CD4-positive, alpha-beta memory T cell (primary cell): Measurements from ENCODE around the gene APOC3. TPM values are rescaled to one million over a fixed set of nuclear protein-coding genes. Genes with fewer than 3 reads are reported as not detected.

ENCODE experiments used
- CTCF ChIA-PET: fragments of 350-600 bp; sonication (Branson Sonifier 250); formaldehyde crosslinking; loops from one replicate; lab custom pipeline; 2021; ENCODE audit warnings: inconsistent platforms; ENCODE audit not compliant: partially characterized antibody; lab: Charles Lee
- POLR2A ChIA-PET: fragments of 350-600 bp; sonication (Branson Sonifier 250); formaldehyde crosslinking; loops from one replicate; lab custom pipeline; 2021; ENCODE audit not compliant: partially characterized antibody; lab: Charles Lee
- DNase-seq, 5 donors: peaks; one replicate each; pipeline versions ENCODE4 v3.0.0 to v3.0.0-alpha.2; 2020 to 2022; ENCODE audit warnings: mixed read lengths in 1 of 5
- H3K27ac ChIP-seq: one replicate; pipeline ENCODE4 v1.7.0; 2013; ENCODE audit warnings: low read depth, low read length
- H3K27me3 ChIP-seq: 2 replicates; pipeline ENCODE4 v1.7.0; 2013; ENCODE audit warnings: mild to moderate bottlenecking, low read length, moderate library complexity; ENCODE audit not compliant: insufficient read depth
- H3K36me3 ChIP-seq: 2 replicates; pipeline ENCODE4 v1.7.0; 2013; ENCODE audit warnings: mild to moderate bottlenecking, low read length, moderate library complexity; ENCODE audit not compliant: insufficient read depth
- H3K4me1 ChIP-seq: 2 replicates; pipeline ENCODE4 v1.7.0; 2013; ENCODE audit warnings: mild to moderate bottlenecking, low read length, moderate library complexity; ENCODE audit not compliant: insufficient read depth
- H3K4me3 ChIP-seq, 2 donors: one replicate each; pipeline ENCODE4 v1.7.0; 2013; ENCODE audit warnings: low read length in 2 of 2, mild to moderate bottlenecking in 1 of 2
- H3K9me3 ChIP-seq, 2 donors: one replicate each; pipeline ENCODE4 v1.7.0; 2013; ENCODE audit warnings: low read length in 2 of 2, control low read depth in 1 of 2; ENCODE audit not compliant: control insufficient read depth in 1 of 2
- H3K27ac Mint-ChIP-seq, 7 donors: one replicate each; pipeline ENCODE4 v1.8.0; 2020 to 2021; ENCODE audit warnings: mixed read lengths in 7 of 7, mild to moderate bottlenecking in 6 of 7, inconsistent platforms in 3 of 7, moderate library complexity in 3 of 7
- H3K27me3 Mint-ChIP-seq, 2 donors: one replicate each; pipeline ENCODE4 v1.8.0; 2020 to 2021; ENCODE audit warnings: mixed read lengths in 2 of 2
- H3K36me3 Mint-ChIP-seq, 2 donors: one replicate each; pipeline ENCODE4 v1.8.0; 2020 to 2021; ENCODE audit warnings: mixed read lengths in 2 of 2, inconsistent platforms in 1 of 2, mild to moderate bottlenecking in 1 of 2
- H3K4me1 Mint-ChIP-seq, 4 donors: one replicate each; pipeline ENCODE4 v1.8.0; 2020 to 2021; ENCODE audit warnings: mixed read lengths in 4 of 4, mild to moderate bottlenecking in 1 of 4
- H3K4me3 Mint-ChIP-seq, 8 donors: one replicate each; pipeline ENCODE4 v1.8.0; 2020 to 2021; ENCODE audit warnings: mixed read lengths in 8 of 8, mild to moderate bottlenecking in 7 of 8, moderate library complexity in 6 of 8, inconsistent platforms in 3 of 8
- H3K9me3 Mint-ChIP-seq, 8 donors: one replicate each; pipeline ENCODE4 v1.8.0; 2020 to 2021; ENCODE audit warnings: mixed read lengths in 8 of 8, mild to moderate bottlenecking in 5 of 8, inconsistent platforms in 3 of 8, moderate library complexity in 1 of 8
- intact Hi-C: fragments of 100-400 bp; cut with micrococcal nuclease; formaldehyde crosslinking; loops from one replicate; pipeline ENCODE4 v1.15.1; 2023
- polyA plus RNA-seq, 2 donors: library from polyadenylated mRNA; unstranded; fragments of 300-500 nt; fragmentation: Illumina TruSeq; gene quantifications; one replicate each; pipeline ENCODE4 v1.2.3, GENCODE V29; 2021
- total RNA-seq, 2 experiments: library from RNA; stranded (reverse); gene quantifications; one replicate each; pipeline ENCODE4 v1.2.3, GENCODE V29; 2021

APOC3 gene
- total and polyA plus RNA-seq, 4 experiments from 2014 or later = not detected

DNA sequence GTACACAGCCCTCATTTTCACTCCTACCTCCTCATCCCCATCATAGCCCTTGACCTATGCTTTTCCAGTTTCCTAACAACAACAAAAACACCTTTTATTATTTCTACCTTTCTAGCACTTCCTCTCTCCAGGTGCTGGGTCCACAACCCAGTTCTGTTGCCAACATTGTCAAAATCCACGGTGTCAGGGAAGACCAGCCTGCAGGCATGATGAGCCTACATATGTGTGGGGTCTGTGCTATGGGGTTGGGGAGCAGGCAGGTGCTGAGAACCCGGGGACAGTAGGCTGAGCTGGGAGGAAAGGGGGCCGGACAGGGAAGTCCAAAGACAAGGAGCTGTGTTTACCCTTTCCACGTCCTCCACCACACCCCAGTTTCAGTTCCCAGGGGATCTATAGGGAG lies 41.2 kb upstream of the APOC3 start:
- Histone ChIP-seq H3K36me3 (peaks cover 29% of the 10 kb centered on the region), H3K27me3 (no peaks in the 10 kb centered on the region), H3K4me1 (peaks cover 34% of the 10 kb centered on the region), H3K4me3 (peak overlapping the region; percentile 55 to 90), H3K9me3 (no peaks in the 10 kb centered on the region), H3K27ac (peak overlapping the region; percentile 84)
- H3K9me3 Mint-ChIP-seq = no peaks in the 10 kb centered on the region
- CTCF ChIA-PET = interaction anchor here (0.9 to 12.8 kb wide), 11 partner anchors 10 to 318 kb away, joined by 3 to 212 read pairs (median 8); partner anchors contain the start of genes APOA1 and SIK3
- H3K4me3 Mint-ChIP-seq = peak overlapping the region; percentile 91 to 98 (median 97)
- intact Hi-C loops = loop anchor here (1.0 kb wide), 1 partner anchor 15 kb away; no protein-coding TSS in a partner anchor
- DNase-seq = no peak
- peaks cover 27 to 60% (median 42%) of the 10 kb centered on the region in 4 donors for H3K4me1 Mint-ChIP-seq
- H3K36me3 Mint-ChIP-seq = peaks cover 31 to 43% of the 10 kb centered on the region in 2 donors
- peaks cover 0 to 2% of the 10 kb centered on the region in 2 donors for H3K27me3 Mint-ChIP-seq
- POLR2A ChIA-PET = interaction anchor here (1.2 to 6.8 kb wide), 11 partner anchors 16 to 539 kb away, joined by 3 to 100 read pairs (median 7); partner anchors contain the start of genes BUD13, CEP164, SIDT2 and SIK3
- H3K27ac Mint-ChIP-seq = peak overlapping the region; percentile 96 to 99 (median 98)

DNA sequence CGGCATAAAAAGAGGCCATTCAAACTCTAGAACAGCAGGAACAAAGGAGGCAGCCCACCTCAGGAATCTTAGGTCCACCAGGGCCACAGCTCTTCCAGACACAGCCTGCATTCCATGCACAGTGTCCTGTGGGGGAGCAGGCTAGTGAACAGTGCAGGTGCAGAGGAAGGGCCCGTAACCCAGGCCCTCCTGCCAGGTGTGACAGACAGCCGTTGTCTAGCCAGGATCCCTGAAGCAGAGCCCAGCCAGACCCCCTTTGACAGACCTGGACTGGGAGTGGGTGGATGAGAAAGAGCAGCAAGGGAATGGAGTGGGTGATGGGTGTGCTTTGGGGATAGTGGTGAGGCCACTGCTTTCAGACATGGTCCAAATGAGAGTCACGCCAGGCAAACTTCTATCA lies 40.7 kb upstream of the APOC3 start:
- Mint-ChIP-seq H3K27ac (peak overlapping the region in 6 of 7 donors; percentile 83 to 99 (median 96)), H3K36me3 (peaks cover 30 to 40% of the 10 kb centered on the region in 2 donors), H3K27me3 (peaks cover 0 to 2% of the 10 kb centered on the region in 2 donors), H3K9me3 (no peaks in the 10 kb centered on the region), H3K4me3 (peak overlapping the region in 7 of 8 donors; percentile 69 to 98 (median 97)), H3K4me1 (peaks cover 27 to 59% (median 41%) of the 10 kb centered on the region in 4 donors)
- H3K4me3 ChIP-seq = no peak overlapping the region
- POLR2A ChIA-PET = interaction anchor here (2.8 to 6.8 kb wide), 3 partner anchors 16 to 47 kb away, joined by 11 to 100 read pairs (median 26); partner anchors contain the start of gene BUD13
- CTCF ChIA-PET = interaction anchor here (0.9 to 12.8 kb wide), 8 partner anchors 10 to 318 kb away, joined by 3 to 212 read pairs (median 40); partner anchors contain the start of genes APOA1, BUD13 and SIK3
- no peaks in the 10 kb centered on the region for H3K9me3 ChIP-seq
- H3K36me3 ChIP-seq = peaks cover 25% of the 10 kb centered on the region
- intact Hi-C loops = loop anchor here (1.0 kb wide), 1 partner anchor 16 kb away; no protein-coding TSS in a partner anchor
- no peak overlapping the region for H3K27ac ChIP-seq
- DNase-seq = no peak
- no peaks in the 10 kb centered on the region for H3K27me3 ChIP-seq
- peaks cover 32% of the 10 kb centered on the region for H3K4me1 ChIP-seq

DNA sequence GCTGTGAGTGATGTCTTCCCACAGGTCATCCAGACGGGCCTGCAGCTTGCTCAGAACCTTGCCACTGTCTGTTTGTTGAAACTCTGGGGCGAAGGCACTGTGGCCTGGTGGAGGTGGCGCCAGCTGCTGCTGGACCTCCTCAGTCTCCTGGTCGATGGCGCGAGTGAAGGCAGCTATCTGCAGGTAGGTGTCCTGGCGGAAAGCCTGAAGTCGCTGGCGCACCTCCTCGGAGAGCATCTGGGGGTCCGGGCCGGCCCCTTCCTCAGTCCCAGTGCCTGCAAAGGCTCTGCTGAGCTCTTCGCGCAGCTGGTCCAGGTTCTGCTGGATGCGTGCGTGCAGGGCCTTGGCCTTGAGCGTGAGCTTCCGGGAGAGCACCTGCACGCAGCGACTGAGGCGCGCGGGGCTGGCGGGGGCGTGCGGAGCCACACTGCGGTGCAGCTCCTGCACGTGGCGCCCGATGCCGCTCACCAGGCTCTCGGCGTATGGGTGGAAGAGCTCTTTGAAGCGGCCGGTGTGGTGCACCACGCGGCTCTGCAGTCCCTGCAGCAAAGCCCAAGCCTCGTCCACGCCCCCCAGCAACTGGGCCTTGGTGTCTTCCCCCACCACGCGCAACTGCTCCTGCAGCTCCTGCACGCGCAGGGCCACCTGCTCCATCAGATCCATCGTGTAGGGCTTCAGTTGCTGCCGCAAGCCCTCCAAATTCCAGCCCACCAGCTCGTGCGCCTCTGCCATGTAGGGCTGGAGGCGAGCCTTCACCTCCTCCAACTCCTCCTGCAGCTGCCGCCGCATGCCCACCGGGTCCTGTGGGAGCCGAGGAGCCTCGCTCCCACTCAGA lies 39.3 kb upstream of the APOC3 start:
- intact Hi-C loops = loop anchor here (1.0 kb wide), 5 partner anchors 46 to 436 kb away; partner anchors contain the start of gene SIK3
- peaks cover 2% of the 10 kb centered on the region in 2 donors for H3K27me3 Mint-ChIP-seq

DNA sequence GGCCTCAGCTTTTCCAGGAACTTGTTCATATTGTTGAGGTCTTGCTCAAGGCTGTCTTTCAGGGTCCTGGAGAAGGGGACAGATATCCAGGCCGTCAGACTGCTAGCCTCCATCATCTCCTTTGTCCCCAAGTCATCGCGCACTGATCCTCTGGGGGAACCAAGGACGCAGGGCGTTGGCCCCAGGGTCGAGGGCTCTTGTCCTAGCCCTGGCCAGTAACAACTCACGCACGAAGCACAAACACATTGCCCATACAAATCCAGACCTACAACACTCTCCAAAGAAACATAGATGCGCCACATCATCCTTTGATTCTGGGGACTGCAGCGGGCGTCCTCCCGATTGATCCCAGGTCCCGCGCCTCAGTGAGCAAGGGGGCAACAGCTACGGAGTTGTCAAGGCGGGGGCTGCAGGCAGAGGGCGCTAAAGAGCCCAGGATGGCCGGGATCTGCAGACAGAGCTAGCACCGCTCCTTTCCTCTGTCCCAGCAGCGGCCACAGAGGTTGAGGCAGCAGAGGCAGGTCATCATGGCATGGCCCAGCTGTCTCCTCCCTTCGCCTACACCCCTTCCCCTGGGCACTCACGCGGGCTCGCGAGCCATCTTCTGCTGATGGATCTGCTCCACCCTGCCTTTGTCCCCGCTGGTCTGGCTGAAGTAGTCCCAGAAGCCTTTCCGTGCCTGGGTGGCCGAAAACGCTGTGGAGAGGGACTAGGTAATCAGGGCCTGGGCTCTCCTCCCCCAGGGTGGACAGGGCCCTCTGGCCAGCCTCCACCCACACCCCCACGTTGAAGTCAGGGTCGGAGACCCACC lies 38.5 kb upstream of the APOC3 start:
- Histone ChIP-seq H3K9me3 (no peaks in the 10 kb centered on the region), H3K4me1 (peaks cover 30% of the 10 kb centered on the region), H3K27me3 (no peaks in the 10 kb centered on the region), H3K4me3 (no peak overlapping the region), H3K27ac (no peak overlapping the region), H3K36me3 (peaks cover 3% of the 10 kb centered on the region)
- Mint-ChIP-seq H3K4me3 (peak overlapping the region in 7 of 8 donors; percentile 11 to 83 (median 58)), H3K9me3 (no peaks in the 10 kb centered on the region), H3K36me3 (peaks cover 8 to 18% of the 10 kb centered on the region in 2 donors), H3K27ac (peak overlapping the region; percentile 29 to 88 (median 35)), H3K4me1 (peaks cover 19 to 36% (median 28%) of the 10 kb centered on the region in 4 donors), H3K27me3 (peaks cover 2 to 4% of the 10 kb centered on the region in 2 donors)
- ChIA-PET POLR2A (interaction anchor here (1.0 to 2.8 kb wide), 9 partner anchors 18 to 435 kb away, joined by 3 to 23 read pairs (median 4); partner anchors contain the start of genes BUD13, PAFAH1B2, SIDT2 and SIK3), CTCF (interaction anchor here (0.5 to 12.8 kb wide), 39 partner anchors 8 to 440 kb away, joined by 3 to 212 read pairs (median 4); partner anchors contain the start of genes APOA1, APOC3, BUD13 and PCSK7)
- intact Hi-C loops = loop anchor here (1.0 kb wide), 5 partner anchors 45 to 435 kb away; partner anchors contain the start of gene SIK3
- DNase-seq = peak; percentile 68 to 74 (median 70)

More for the DNA sequence above, 39.3 kb upstream of the APOC3 start:
- no peak overlapping the region for H3K27ac ChIP-seq
- peak overlapping the region in 2 of 7 donors; percentile 34 to 36 for H3K27ac Mint-ChIP-seq
- H3K4me3 ChIP-seq = no peak overlapping the region
- no peak for DNase-seq
- no peaks in the 10 kb centered on the region for H3K9me3 ChIP-seq
- H3K9me3 Mint-ChIP-seq = no peaks in the 10 kb centered on the region
- H3K27me3 ChIP-seq = no peaks in the 10 kb centered on the region
- CTCF ChIA-PET = interaction anchor here (0.7 to 12.8 kb wide), 40 partner anchors 8 to 444 kb away, joined by 3 to 212 read pairs (median 4); partner anchors contain the start of genes APOA1, APOC3, BUD13 and PCSK7
- peaks cover 22 to 45% (median 35%) of the 10 kb centered on the region in 4 donors for H3K4me1 Mint-ChIP-seq
- peaks cover 32% of the 10 kb centered on the region for H3K4me1 ChIP-seq
- peaks cover 16 to 26% of the 10 kb centered on the region in 2 donors for H3K36me3 Mint-ChIP-seq
- POLR2A ChIA-PET = interaction anchor here (1.0 to 2.8 kb wide), 9 partner anchors 17 to 436 kb away, joined by 3 to 23 read pairs (median 4); partner anchors contain the start of genes BUD13, PAFAH1B2, SIDT2 and SIK3
- peaks cover 11% of the 10 kb centered on the region for H3K36me3 ChIP-seq
- H3K4me3 Mint-ChIP-seq = peak overlapping the region in 2 of 8 donors; percentile 55 to 83

DNA sequence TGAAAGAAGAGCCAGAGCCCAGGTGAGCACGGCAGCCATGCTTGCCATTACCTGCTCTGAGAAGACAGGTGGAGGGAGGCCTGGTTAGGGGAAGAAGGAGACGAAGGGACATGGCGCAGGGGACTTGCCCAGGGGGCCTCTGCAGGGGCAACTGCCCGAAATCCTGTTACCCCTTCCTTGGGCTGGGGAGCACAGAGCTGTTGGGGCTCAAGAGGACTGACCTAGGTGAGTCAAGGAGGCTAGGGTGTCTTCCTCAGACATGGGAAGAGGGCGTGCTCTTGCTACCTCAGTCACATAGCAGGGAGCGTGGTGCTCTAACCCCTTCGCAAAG lies 37.9 kb upstream of the APOC3 start, which contains the start of gene APOA5:
TSS of gene APOA5 (minus strand) at position 67 of the 331 bp plus-strand sequence. CDS start at position 48, 19 bp downstream.
- H3K27me3 Mint-ChIP-seq = peaks cover 2 to 7% of the 10 kb centered on the region in 2 donors
- POLR2A ChIA-PET = interaction anchor here (1.0 to 2.8 kb wide), 9 partner anchors 19 to 435 kb away, joined by 3 to 23 read pairs (median 4); partner anchors contain the start of genes BUD13, PAFAH1B2 and SIDT2

More for the DNA sequence above, 37.9 kb upstream of the APOC3 start, which contains the start of gene APOA5:
- H3K4me3 Mint-ChIP-seq = peak within 1 kb of the TSS in 7 of 8 donors; percentile 11 to 83 (median 58)
- CTCF ChIA-PET = interaction anchor here (0.5 to 12.8 kb wide), 35 partner anchors 9 to 440 kb away, joined by 3 to 212 read pairs (median 5); partner anchors contain the start of genes APOA1, APOC3, BUD13 and PCSK7
- Histone ChIP-seq H3K4me3 (no peak within 1 kb of the TSS), H3K27me3 (no peaks in the 10 kb centered on the region), H3K36me3 (no peaks in the 10 kb centered on the region), H3K4me1 (peaks cover 24% of the 10 kb centered on the region), H3K9me3 (no peaks in the 10 kb centered on the region), H3K27ac (no peak within 1 kb of the TSS)
- peaks cover 15 to 31% (median 22%) of the 10 kb centered on the region in 4 donors for H3K4me1 Mint-ChIP-seq
- no peaks in the 10 kb centered on the region for H3K9me3 Mint-ChIP-seq
- peaks cover 4 to 12% of the 10 kb centered on the region in 2 donors for H3K36me3 Mint-ChIP-seq
- DNase-seq = no peak
- peak within 1 kb of the TSS; percentile 29 to 88 (median 35) for H3K27ac Mint-ChIP-seq
- intact Hi-C loops = loop anchor here (1.0 kb wide), 5 partner anchors 45 to 435 kb away; partner anchors contain the start of gene SIK3
